Stimulated activated CD8-positive, alpha-beta memory T cell treated with anti-CD3 and anti-CD28 coated beads, Interleukin-7, amount 100 ng/mL, for 48 hours (primary cell): ENCODE data around the gene ABCA9.
"Not testable (repeated sequence)": the region's sequence is repeated elsewhere in the genome, so short reads cannot be mapped to it uniquely, and the experiment has no call there.

Experiments
- DNase-seq, 2 donors: peaks; one replicate each; pipeline ENCODE4 v3.0.0-alpha.2; 2020; ENCODE audit warnings: low read depth in 1 of 2; ENCODE audit errors: extremely low read depth in 1 of 2

The ABCA9 gene, protein sequence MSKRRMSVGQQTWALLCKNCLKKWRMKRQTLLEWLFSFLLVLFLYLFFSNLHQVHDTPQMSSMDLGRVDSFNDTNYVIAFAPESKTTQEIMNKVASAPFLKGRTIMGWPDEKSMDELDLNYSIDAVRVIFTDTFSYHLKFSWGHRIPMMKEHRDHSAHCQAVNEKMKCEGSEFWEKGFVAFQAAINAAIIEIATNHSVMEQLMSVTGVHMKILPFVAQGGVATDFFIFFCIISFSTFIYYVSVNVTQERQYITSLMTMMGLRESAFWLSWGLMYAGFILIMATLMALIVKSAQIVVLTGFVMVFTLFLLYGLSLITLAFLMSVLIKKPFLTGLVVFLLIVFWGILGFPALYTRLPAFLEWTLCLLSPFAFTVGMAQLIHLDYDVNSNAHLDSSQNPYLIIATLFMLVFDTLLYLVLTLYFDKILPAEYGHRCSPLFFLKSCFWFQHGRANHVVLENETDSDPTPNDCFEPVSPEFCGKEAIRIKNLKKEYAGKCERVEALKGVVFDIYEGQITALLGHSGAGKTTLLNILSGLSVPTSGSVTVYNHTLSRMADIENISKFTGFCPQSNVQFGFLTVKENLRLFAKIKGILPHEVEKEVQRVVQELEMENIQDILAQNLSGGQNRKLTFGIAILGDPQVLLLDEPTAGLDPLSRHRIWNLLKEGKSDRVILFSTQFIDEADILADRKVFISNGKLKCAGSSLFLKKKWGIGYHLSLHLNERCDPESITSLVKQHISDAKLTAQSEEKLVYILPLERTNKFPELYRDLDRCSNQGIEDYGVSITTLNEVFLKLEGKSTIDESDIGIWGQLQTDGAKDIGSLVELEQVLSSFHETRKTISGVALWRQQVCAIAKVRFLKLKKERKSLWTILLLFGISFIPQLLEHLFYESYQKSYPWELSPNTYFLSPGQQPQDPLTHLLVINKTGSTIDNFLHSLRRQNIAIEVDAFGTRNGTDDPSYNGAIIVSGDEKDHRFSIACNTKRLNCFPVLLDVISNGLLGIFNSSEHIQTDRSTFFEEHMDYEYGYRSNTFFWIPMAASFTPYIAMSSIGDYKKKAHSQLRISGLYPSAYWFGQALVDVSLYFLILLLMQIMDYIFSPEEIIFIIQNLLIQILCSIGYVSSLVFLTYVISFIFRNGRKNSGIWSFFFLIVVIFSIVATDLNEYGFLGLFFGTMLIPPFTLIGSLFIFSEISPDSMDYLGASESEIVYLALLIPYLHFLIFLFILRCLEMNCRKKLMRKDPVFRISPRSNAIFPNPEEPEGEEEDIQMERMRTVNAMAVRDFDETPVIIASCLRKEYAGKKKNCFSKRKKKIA (N-terminal part only)

DNA sequence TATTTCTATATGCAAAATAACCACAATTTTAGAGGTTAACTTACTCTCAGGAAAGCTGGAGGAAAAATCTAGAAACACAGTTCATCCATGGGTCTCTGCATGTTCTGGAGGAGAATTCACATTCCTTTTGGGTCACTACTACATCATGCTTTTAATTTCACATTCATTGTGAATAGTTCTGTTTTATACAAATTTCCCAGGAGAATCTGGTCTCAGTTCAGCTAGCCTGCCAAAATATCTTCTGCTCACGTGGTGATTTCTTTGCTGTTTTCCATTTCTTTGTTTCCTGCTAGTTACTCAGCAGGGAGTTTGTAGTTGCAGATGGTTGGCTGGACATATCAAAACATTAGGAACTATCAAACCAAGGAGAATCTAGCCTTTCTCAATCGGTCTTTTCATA is at the start of gene ABCA9:
Gene ABCA9, minus strand, starts transcription at position 106 of the 400 bp plus-strand sequence. CDS start 9,801 bp downstream, outside the sequence.
- DNase-seq, result no peak

DNA sequence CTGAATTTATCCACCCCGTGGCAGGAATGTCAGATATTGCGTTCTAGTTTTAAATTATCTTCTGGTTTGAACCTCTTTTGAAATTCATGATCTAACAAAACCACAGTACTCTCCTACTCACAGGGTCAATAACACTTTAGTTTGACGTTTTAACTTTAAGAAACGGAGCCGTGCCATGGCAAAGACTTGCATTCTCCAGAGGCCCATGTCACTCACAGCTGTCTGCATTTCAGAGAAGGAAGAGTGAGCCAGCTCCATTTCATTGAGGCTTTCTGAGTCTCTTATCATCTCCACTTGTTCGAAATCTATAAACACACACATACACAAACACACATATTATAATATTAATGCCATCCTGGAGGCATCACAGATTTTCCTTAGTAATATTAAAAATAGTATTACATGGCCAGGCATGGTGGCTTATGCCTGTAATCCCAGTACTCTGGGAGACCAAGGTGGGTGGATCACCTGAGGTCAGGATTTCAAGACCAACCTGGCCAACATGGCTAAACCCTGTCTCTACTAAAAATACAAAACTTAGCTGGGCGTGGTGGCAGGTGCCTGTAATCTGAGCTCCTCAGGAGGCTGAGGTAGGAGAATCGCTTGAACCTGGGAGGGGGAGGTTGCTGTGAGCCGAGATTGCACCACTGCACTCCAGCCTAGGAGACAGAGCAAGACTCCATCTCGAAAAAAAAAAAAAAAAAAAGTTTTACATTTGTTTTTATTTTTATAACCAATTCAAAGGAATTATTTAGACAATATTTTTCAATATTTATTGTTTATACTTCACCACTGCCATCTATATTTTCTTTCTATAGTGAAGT is 45.4 kb upstream of the ABCA9 start:
- DNase-seq, result no peak

DNA sequence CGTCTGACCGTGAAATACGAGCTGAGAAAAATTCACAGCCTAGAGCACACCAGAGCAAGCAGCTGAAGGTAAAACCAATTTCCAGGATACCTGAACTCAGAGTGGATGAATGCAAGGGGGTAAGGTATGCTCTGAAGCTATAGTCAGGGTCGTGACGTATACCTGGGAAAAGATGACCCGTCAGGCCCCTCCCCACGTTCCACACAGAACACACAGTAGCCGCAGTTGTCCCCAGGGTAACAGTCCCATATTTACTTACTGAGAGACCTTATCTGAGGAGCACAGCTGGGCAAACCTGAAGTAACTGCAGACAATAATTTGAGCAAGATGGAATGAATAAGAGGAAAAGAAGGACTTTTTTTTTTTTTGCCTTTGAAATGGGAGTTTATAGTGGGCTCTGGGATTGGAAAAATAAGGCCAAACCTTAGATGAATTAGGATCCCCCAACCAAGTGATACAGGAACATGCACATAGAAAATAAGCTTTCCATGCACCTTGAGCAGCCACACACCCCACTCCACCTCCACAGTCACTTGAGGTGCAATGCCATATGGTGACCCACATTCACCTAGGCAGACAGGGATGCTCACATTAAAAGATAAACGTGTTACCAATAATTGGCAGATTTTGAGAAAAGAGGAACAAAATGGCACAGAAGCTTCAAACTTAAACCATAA is 43.0 kb upstream of the ABCA9 start:
- DNase-seq, result no peak

DNA sequence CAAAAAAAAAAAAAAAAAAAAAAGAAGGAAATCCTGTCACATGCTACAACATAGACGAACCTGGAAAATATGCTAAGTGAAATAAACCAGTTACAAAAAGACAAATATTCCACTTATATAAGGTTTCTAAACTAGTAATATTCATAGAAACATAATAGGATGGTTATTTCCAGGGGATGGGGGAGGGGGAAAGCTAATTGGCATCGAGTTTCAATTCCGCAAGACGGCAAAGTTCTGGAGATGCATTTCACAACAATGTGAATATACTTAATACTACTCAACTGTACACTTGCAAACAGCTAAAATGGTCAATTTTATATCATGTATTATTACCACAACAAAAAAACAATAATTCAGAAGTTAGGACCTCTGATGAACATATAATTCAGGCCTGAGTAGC is 37.9 kb upstream of the ABCA9 start:
- DNase-seq, result no peak

DNA sequence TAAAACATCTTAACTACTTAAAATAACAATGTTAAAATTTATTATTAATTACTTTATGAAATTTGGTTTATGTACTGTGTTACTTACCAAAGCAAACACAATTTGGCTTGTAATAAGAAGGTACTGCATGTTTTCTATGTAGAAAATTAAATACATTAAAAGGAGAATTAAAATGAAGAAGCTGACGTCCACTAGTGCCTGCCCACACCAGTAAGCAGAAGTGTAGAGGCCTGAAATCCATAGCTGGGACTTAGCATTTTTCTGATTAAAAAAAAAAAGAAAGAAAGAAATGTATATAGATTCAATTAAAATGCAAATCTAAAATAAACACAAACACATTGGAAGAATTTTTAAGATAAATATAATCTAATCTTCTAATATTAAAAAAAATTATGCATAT is 35.8 kb upstream of the ABCA9 start:
- no peak for DNase-seq

DNA sequence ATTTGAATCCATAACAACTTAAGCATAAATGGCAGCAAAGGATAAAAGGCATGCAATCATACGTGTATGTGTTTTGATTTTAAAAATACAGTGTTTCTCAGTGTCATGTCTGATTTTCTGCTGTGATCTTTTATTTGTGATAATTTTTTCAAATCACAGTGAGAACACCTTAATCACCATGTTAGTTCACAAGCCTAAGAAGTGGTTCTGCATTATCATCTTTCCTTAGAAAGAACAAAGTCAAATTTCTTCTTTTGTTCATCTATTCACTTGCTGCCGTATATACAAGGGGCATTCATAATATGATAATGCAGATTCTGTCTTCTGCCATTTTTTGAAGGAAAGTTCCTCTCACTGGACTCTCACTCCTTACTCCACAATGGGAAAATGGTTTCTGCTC is 33.3 kb upstream of the ABCA9 start:
- DNase-seq, result no peak

DNA sequence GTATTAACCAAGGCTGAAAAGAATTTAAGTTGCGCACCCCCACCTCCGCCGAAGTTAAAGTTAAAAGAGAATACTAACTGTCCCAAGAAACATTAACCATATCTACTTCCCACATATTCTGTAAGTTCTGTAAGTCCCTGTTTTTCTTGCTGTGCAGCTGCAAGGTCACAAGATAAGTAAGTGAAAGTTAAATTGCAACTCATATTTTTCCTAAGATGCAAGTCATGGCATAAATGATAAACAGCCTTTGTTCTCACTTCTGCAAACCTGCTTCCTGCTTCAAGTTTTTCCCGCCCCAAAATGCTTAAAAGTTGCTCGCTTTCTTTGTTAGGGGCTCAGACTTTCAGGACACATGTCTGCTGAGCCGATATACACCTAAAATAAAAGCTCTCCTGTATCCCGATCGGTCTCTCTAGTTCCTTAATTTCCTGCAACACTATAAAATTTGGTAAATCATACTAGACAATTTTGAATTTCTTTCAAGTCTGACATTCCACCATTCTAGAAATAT is 32.6 kb upstream of the ABCA9 start:
- DNase-seq, result no peak

DNA sequence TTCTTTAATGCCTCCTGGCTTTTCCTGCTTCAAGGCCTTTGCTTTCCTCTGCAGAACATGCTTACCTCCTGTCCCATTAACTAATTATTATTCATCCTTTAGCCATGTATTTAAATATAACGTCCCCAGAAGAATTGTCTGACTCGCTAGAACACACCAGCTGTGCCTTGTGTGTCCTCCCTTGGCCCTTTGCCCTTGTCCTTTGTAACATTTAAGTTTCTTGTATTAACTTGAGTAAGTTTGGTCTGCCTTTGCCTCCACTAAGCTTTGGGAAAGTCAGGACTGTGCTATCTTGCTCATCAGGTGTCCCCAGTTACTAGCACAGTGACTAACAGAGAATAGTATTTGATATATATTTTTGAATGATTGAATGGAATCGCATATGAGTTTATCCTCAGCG is 29.6 kb upstream of the ABCA9 start:
- no peak for DNase-seq

DNA sequence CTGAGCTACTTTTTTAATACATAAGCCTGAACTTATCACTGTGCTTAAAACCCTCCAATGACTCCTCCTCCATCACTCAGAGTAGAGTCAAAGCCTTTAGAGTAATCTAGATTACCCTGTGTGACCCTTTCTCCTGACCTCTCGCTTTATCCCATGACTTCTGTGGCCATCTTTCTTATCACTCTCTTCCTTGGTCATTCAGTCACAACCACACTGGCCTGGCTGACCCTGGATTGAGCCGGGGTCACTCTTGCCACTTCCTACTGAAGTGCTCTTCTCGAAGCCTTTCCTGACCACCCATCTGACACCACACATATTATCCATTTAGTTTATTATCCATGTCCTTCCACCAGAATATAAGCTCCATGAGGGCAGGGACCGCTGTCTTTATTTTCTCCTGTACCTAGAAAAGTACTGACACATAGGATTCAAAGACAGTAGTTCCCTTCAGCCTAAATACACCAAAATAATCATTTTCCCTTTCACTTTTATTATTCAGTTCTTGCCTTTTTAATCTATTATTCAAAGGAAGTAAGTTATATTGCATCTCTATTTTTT is 28.0 kb upstream of the ABCA9 start:
- no peak for DNase-seq

DNA sequence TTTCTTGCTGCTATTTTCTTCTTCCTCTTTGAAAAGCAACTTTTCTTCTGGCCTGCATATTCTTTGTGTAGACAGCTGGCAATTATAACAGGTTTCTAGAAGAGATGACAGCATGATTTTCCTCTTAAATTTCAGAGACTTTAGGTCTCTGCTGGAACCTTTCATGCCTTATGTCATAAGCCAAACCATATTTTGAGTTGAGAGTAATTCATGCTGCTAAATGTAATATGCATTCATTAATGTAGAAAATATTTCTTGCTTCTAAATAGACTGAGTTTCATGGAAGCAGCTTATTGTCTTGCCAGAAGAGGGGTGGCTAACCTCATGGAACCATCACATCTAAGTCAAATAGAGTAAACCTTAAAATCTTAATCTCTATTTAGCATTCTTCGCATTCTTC is 25.9 kb upstream of the ABCA9 start:
- no peak for DNase-seq

DNA sequence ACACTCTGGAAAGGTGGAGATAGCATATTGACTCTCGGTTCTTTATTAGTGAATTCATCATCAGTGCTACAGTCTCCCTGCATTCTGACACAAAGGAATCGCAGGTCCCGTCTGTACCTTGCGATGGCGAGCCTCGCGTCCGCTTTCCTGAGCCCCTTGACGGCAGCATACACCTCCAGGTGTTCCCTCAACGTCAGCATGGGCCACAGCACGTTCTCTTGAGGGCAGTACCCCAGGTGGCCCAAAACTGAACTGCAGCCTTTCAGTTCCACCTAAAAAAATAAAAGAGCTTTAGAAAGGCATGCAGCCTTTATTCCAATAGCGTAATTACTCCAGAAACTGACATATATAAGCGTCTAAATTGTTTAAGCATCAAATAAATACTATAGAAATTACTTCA is 24.2 kb upstream of the ABCA9 start:
- DNase-seq, result no peak

DNA sequence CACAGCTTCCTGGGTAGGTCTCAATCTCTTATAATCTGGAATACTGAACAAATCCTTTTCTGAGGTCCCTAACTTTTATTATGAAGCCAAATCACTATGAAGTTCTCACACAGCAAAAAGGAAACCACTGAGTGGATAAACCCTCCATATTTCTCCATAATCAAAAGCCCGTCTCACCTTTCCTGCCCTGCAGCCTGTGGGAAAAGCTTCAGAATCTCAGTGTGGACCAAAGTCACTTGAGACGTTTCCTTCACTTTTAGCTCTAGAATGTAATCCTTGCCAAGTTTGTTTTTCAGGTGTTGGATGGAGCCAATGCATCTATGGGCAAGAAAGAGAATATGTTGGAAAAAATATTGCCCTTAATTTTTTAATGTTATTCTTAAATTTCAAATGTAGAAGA is 22.0 kb upstream of the ABCA9 start:
- DNase-seq, result no peak

DNA sequence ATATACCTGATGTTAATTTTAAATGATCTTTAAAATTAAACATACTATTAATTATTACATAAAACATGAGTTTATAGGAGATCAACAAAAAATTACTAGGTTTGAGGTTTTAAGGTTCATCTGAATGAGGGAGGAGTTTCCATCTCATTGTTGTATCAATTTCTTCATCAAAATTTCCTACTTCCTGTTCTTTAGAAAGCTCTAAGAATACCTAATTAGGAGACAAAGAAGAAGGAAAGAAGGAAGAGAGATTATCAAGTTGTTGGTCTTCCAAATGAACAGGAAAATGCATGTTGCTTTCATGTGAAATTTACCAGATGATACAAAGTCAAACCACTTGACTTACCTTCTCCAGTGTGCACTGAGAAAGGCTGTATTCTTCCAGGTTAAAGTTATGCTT is 18.1 kb upstream of the ABCA9 start:
- DNase-seq, result no peak

DNA sequence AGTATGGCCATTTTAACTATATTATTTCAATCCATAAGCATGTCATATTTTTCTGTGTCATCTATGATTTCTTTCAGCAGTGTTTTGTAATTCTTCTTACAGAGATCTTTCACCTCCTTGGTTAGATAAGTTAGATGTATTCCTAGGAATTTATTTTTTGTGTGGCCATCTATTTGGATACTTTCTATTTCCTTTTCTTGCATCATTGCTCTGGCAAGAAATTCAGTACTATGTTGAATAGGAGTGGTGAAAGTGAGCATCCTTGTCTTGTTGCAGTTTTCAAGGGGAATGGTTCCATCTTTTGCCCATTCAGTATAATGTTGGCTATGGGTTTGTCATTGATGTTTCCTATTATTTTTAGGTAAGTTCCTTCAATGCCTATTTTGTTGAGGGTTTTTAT is 15.1 kb upstream of the ABCA9 start:
- DNase-seq, result no peak

DNA sequence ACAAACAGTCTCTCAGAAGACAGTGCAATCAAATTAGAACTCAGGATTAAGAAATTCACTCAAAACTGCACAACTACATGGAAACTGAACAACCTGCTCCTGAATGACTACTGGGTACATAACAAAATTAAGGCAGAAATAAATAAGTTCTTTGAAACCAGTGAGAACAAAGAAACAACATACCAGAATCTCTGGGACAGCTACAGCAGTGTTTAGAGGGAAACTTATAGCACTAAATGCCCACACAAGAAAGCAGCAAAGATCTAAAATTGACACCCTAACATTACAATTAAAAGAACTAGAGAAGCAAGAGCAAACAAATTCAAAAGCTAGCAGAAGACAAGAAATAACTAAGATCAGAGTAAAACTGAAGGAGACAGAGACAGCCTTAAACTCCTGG is 12.7 kb upstream of the ABCA9 start:
- DNase-seq, result not testable (repeated sequence)

DNA sequence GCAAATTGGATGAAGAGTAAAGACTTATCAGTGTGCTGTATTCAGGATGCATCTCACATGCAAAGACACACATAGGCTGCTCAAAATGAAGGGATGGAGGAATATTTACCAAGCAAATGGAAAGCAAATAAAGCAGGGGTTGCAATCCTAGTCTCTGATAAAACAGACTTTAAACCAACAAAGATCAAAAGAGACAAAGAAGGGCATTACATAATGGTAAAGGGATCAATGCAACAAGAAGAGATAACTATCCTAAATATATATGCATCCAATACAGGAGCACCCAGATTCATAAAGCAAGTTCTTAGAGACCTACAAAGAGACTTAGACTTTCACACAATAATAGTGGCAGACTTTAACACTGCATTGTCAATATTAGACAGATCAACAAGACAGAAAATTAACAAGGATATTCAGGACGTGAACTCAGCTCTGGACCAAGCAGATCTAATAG is 12.1 kb upstream of the ABCA9 start:
- not testable (repeated sequence) for DNase-seq

DNA sequence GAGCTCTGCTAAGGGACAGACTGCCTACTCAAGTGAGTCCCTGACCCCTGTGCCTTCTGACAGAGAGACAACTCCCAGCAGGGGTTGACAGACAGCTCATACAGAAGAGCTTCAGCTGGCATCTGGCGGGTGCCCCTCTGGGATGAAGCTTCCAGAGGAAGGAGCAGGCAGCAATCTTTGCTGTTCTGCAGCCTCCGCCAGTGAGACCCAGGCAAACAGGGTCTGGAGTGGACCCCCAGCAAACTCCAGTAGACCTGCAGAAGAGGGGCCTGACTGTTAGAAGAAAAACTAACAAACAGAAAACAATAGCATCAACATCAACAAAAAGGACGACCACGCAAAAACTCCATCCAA is 10.5 kb upstream of the ABCA9 start:
- DNase-seq, result not testable (repeated sequence)

DNA sequence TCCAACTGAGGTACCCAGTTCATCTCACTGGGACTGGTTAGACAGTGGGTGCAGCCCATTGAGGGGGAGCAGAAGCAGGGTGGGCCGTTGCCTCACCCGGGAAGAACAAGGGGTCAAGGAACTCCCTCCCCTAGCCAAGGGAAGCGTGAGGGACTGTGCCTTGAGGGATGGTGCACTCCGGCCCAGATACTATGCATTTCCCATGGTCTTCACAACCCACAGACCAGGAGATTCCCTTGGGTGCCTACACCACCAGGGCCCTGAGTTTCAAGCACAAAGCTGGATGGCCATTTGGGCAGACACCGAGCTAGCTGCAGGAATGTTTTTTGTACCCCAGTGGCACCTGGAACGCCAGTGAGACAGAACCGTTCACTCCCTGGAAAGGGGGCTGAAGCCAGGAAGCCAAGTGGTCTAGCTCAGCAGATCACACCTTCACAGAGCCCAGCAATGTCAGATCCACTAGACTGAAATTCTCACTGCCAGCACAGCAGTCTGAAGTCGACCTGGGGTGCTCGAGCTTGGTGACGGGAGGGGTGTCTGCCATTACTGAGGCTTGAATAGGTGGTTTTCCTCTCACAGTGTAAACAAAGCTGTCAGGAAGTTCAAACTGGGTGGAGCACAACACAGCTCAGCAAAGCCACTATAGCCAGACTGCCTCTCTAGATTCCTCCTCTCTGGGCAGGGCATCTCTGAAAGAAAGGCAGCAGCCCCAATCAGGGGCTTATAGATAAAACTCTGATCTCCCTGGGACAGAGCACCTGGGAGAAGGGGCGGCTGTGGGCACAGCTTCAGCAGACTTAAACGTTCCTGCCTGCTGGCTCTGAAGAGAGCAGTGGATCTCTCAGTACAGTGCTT is 9.9 kb upstream of the ABCA9 start:
- DNase-seq, result not testable (repeated sequence)
